Keratinocyte (primary cell): ENCODE data around the gene ASB16.
A peak's percentile ranks its signal among the peaks of the same experiment; 100 is the strongest.

Experiments
- CTCF ChIP-seq, 3 experiments: IDR thresholded peaks in 1 of 3; conservative IDR thresholded peaks in 1 of 3; optimal IDR thresholded peaks in 1 of 3; 2 replicates in 2 of 3; 3 replicates in 1 of 3; pipeline versions ENCODE3 to v1.5.1; 2011; ENCODE audit warnings: low read length in 3 of 3, mild to moderate bottlenecking in 3 of 3, moderate library complexity in 2 of 3, control low read depth in 1 of 3, inconsistent platforms in 1 of 3; ENCODE audit not compliant: insufficient read depth in 2 of 3; ENCODE audit errors: extremely low read depth in 1 of 3
- EZH2 ChIP-seq: IDR thresholded peaks from one replicate; pipeline ENCODE4 v1.6.1; 2012; ENCODE audit warnings: inconsistent platforms, mild to moderate bottlenecking, low read length, moderate library complexity

- TF ChIP-seq CTCF (optimal IDR thresholded peaks at IDR 0.05 in 1 of 3, IDR thresholded peaks at IDR 0.05 in 1 of 3, conservative IDR thresholded peaks at IDR 0.05 in 1 of 3; ENCODE audit: extremely low read depth in 1 of 3, insufficient read depth in 2 of 3, low read length in 3 of 3), result peak in 2 of 3 experiments; percentile 25 to 36
- no peak for TF ChIP-seq EZH2
Measured at GRCh38 chr17:44197980-44198720, 27.6 kb downstream of the ASB16 start.
